OCI-LY1 (cell line): ENCODE data around the gene ZMIZ2.

Experiments
- H2AFZ ChIP-seq: fragments of 200-600 bp; sonication (generic), shearing (Covaris generic); 2 replicates; pipeline ENCODE4 v1.6.0; 2014; ENCODE audit warnings: antibody characterized with exemption, mild to moderate bottlenecking, low read length
- H3F3A ChIP-seq: fragments of 200-600 bp; sonication (generic), shearing (Covaris generic); 2 replicates; pipeline ENCODE4 v1.6.0; 2014; ENCODE audit warnings: mild to moderate bottlenecking, antibody characterized with exemption, low read length, moderate library complexity; ENCODE audit not compliant: insufficient read depth
- H3K27ac ChIP-seq: fragments of 200-600 bp; sonication (generic); 2 replicates; pipeline ENCODE4 v1.5.1; 2014; ENCODE audit warnings: low read length, mixed run types, mild to moderate bottlenecking, low read depth; ENCODE audit not compliant: poor library complexity, severe bottlenecking
- H3K27me3 ChIP-seq: fragments of 200-600 bp; sonication (generic); 2 replicates; pipeline ENCODE4 v1.6.0; 2014; ENCODE audit warnings: antibody characterized with exemption, mild to moderate bottlenecking, low read length, moderate library complexity; ENCODE audit not compliant: insufficient read depth
- H3K36me3 ChIP-seq: fragments of 200-600 bp; sonication (generic); 2 replicates; pipeline ENCODE4 v1.6.1; 2014; ENCODE audit warnings: mild to moderate bottlenecking, antibody characterized with exemption, low read length, moderate library complexity, mixed read lengths; ENCODE audit not compliant: insufficient read depth
- H3K4me1 ChIP-seq: fragments of 200-600 bp; sonication (generic); 2 replicates; pipeline ENCODE4 v1.5.1; 2014; ENCODE audit warnings: mild to moderate bottlenecking, low read length, moderate library complexity; ENCODE audit not compliant: insufficient read depth, severe bottlenecking
- H3K4me2 ChIP-seq: fragments of 200-600 bp; sonication (generic), shearing (Covaris generic); 2 replicates; pipeline ENCODE4 v1.6.1; 2014; ENCODE audit warnings: low read length
- H3K4me3 ChIP-seq: fragments of 200-600 bp; sonication (generic); 2 replicates; pipeline ENCODE4 v1.5.1; 2014; ENCODE audit warnings: low read length, low read depth, mild to moderate bottlenecking, mixed read lengths; ENCODE audit not compliant: poor library complexity, severe bottlenecking
- H3K79me2 ChIP-seq: fragments of 200-600 bp; shearing (Covaris generic); 2 replicates; pipeline ENCODE4 v1.6.1; 2016; ENCODE audit warnings: mixed run types, low read length, mixed read lengths; ENCODE audit not compliant: insufficient read depth
- H3K9ac ChIP-seq: fragments of 200-600 bp; sonication (generic), shearing (Covaris generic); 2 replicates; pipeline ENCODE4 v1.6.1; 2014; ENCODE audit warnings: mild to moderate bottlenecking, low read length, mixed read lengths
- H3K9me2 ChIP-seq: fragments of 200-600 bp; sonication (generic), shearing (Covaris generic); 2 replicates; pipeline ENCODE4 v1.6.1; 2014; ENCODE audit warnings: low read depth, mild to moderate bottlenecking, low read length, mixed read lengths
- H3K9me3 ChIP-seq: fragments of 200-600 bp; shearing (Covaris generic); 2 replicates; pipeline ENCODE4 v1.6.1; 2014; ENCODE audit warnings: low read length, mixed read lengths
- H4K20me1 ChIP-seq: fragments of 200-600 bp; sonication (generic), shearing (Covaris generic); 2 replicates; pipeline ENCODE4 v1.6.0; 2016; ENCODE audit warnings: mild to moderate bottlenecking, low read length; ENCODE audit not compliant: insufficient read depth
- CTCF ChIP-seq: fragments of 200-600 bp; sonication (generic), shearing (Covaris generic); IDR thresholded peaks from 2 replicates; pipeline ENCODE4 v1.5.1; 2017; ENCODE audit warnings: mild to moderate bottlenecking, antibody characterized with exemption, low read length, moderate library complexity, mixed read lengths
- EZH2 ChIP-seq: fragments of 200-600 bp; sonication (generic), shearing (Covaris generic); IDR thresholded peaks from 2 replicates; pipeline ENCODE4 v1.8.0; 2017; ENCODE audit warnings: borderline replicate concordance, mixed run types, mild to moderate bottlenecking, antibody characterized with exemption, low read length, moderate library complexity, mixed read lengths

ZMIZ2 gene

GRCh38 chr7:44713680-44714335, 34.8 kb upstream of the ZMIZ2 start:
- Histone ChIP-seq H3K9me2 (no peaks in the 10 kb centered on the region), H3K4me3 (no peak overlapping the region), H3K27me3 (no peaks in the 10 kb centered on the region), H2AFZ (no peak overlapping the region), H3K9me3 (no peaks in the 10 kb centered on the region), H3K4me2 (no peak overlapping the region), H3F3A (no peaks in the 10 kb centered on the region), H3K27ac (no peak overlapping the region), H4K20me1 (no peaks in the 10 kb centered on the region), H3K36me3 (peaks cover 14% of the 10 kb centered on the region), H3K79me2 (no peaks in the 10 kb centered on the region), H3K9ac (no peak overlapping the region), H3K4me1 (no peaks in the 10 kb centered on the region)
- TF ChIP-seq EZH2 (no peak), CTCF (no peak)

GRCh38 chr7:44716205-44716604, 32.4 kb upstream of the ZMIZ2 start:
- no peaks in the 10 kb centered on the region for H3K36me3 ChIP-seq

GRCh38 chr7:44720301-44720700, 28.3 kb upstream of the ZMIZ2 start:
- Histone ChIP-seq H3K9ac (no peak overlapping the region), H3K4me2 (no peak overlapping the region), H3K27ac (no peak overlapping the region), H4K20me1 (no peaks in the 10 kb centered on the region), H2AFZ (no peak overlapping the region), H3K79me2 (no peaks in the 10 kb centered on the region), H3K9me3 (peaks cover 13% of the 10 kb centered on the region; the same call in 1 of the 2 replicates), H3F3A (no peaks in the 10 kb centered on the region), H3K4me1 (peaks cover 1% of the 10 kb centered on the region), H3K36me3 (no peaks in the 10 kb centered on the region), H3K9me2 (no peaks in the 10 kb centered on the region), H3K27me3 (no peaks in the 10 kb centered on the region), H3K4me3 (no peak overlapping the region)
- TF ChIP-seq EZH2: no peak
- no peak for TF ChIP-seq CTCF

More at GRCh38 chr7:44716205-44716604, 32.4 kb upstream of the ZMIZ2 start:
- TF ChIP-seq EZH2 (no peak), CTCF (no peak)
- no peak overlapping the region for H3K4me2 ChIP-seq
- peaks cover 8% of the 10 kb centered on the region; the same call in 1 of the 2 replicates for H3K9me3 ChIP-seq
- no peaks in the 10 kb centered on the region for H4K20me1 ChIP-seq
- no peaks in the 10 kb centered on the region for H3K4me1 ChIP-seq
- no peak overlapping the region for H2AFZ ChIP-seq
- no peaks in the 10 kb centered on the region for H3F3A ChIP-seq
- no peaks in the 10 kb centered on the region for H3K9me2 ChIP-seq
- H3K4me3 ChIP-seq: no peak overlapping the region
- no peaks in the 10 kb centered on the region for H3K27me3 ChIP-seq
- no peak overlapping the region for H3K27ac ChIP-seq
- no peaks in the 10 kb centered on the region for H3K79me2 ChIP-seq
- H3K9ac ChIP-seq: no peak overlapping the region
